SU-DHL-6 (cell line): Measurements from ENCODE around the gene GDA.

Experiments
- H2AFZ ChIP-seq: fragments of 200-600 bp; sonication (generic); 2 replicates; pipeline ENCODE4 v1.6.1; 2014; ENCODE audit warnings: low read depth, mild to moderate bottlenecking, moderate library complexity, mixed read lengths, antibody characterized with exemption, low read length; ENCODE audit not compliant: severe bottlenecking
- H3F3A ChIP-seq: fragments of 200-600 bp; shearing (Covaris generic); 2 replicates; pipeline ENCODE4 v1.6.0; 2016; ENCODE audit warnings: antibody characterized with exemption, mild to moderate bottlenecking; ENCODE audit not compliant: insufficient read depth
- H3K27ac ChIP-seq: fragments of 200-600 bp; sonication (generic); 2 replicates; pipeline ENCODE4 v1.5.1; 2016; ENCODE audit warnings: low read depth, mild to moderate bottlenecking, low read length, moderate library complexity, mixed read lengths
- H3K27me3 ChIP-seq: fragments of 200-600 bp; sonication (generic), shearing (Covaris generic); 2 replicates; pipeline ENCODE4 v1.6.0; 2014; ENCODE audit warnings: mild to moderate bottlenecking, low read length
- H3K36me3 ChIP-seq: fragments of 200-600 bp; sonication (generic); 2 replicates; pipeline ENCODE4 v1.6.1; 2014; ENCODE audit warnings: mild to moderate bottlenecking, low read length, mixed read lengths
- H3K4me2 ChIP-seq: fragments of 300-600, 200-600 bp; shearing (Covaris generic), sonication (generic); 2 replicates; pipeline ENCODE4 v1.6.0; 2014; ENCODE audit warnings: low read length, low read depth, mild to moderate bottlenecking; ENCODE audit not compliant: poor library complexity, severe bottlenecking
- H3K4me3 ChIP-seq: fragments of 200-600 bp; sonication (generic); 2 replicates; pipeline ENCODE4 v1.5.1; 2014; ENCODE audit warnings: antibody characterized with exemption, low read length, mild to moderate bottlenecking, mixed read lengths; ENCODE audit not compliant: insufficient read depth, poor library complexity, severe bottlenecking
- H3K79me2 ChIP-seq: fragments of 200-600 bp; sonication (generic); 2 replicates; pipeline ENCODE4 v1.6.1; 2014; ENCODE audit warnings: mild to moderate bottlenecking, low read length, moderate library complexity; ENCODE audit not compliant: insufficient read depth
- H3K9ac ChIP-seq: fragments of 200-600 bp; sonication (generic); 2 replicates; pipeline ENCODE4 v1.7.0; 2014; ENCODE audit warnings: mild to moderate bottlenecking, low read length
- H3K9me2 ChIP-seq: fragments of 200-600 bp; sonication (generic); replicated peaks from 2 replicates; pipeline ENCODE4 v1.6.1; 2014; ENCODE audit warnings: low read length; ENCODE audit not compliant: insufficient read depth
- H3K9me3 ChIP-seq: fragments of 200-600 bp; sonication (generic); 2 replicates; pipeline ENCODE4 v1.6.1; 2014; ENCODE audit warnings: low read length, mixed read lengths; ENCODE audit not compliant: insufficient read depth
- H4K20me1 ChIP-seq: fragments of 200-600 bp; sonication (generic); 2 replicates; pipeline ENCODE4 v1.6.1; 2014; ENCODE audit warnings: low read depth, mild to moderate bottlenecking, antibody characterized with exemption, low read length, moderate library complexity, mixed read lengths
- EZH2phosphoT487 ChIP-seq: fragments of 200-600 bp; sonication (generic), shearing (Covaris generic); conservative IDR thresholded peaks from 2 replicates; pipeline ENCODE4 v1.6.1; 2018; ENCODE audit warnings: mild to moderate bottlenecking, antibody characterized with exemption, low read length, moderate library complexity, mixed read lengths
- TF ChIP-seq, protein P1 (sequence below): fragments of 200-600 bp; sonication (generic); IDR thresholded peaks from one replicate; pipeline ENCODE4 v1.5.1; 2017; ENCODE audit warnings: antibody characterized with exemption, mild to moderate bottlenecking, low read length, moderate library complexity; ENCODE audit not compliant: insufficient read depth, poor library complexity, severe bottlenecking

GDA gene

DNA sequence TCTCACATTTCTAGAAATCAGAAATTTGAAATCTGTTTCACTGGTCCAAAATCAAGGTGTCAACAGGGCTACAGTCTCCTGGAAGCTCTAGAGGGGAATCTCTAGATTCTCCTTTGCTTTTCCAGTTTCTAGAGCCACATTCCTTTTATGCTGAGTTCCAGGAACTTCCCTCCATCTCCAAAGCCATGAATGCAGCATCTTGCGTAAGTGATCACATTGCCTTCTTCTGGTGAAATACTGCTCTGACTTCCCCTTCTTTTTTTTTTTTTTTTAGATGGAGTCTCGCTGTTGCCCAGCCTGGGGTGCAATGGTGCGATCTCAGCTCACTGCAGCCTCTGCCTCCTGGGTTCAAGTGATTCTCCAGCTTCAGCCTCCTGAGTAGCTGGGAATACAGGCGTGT lies 23.8 kb downstream of the GDA start:
- Histone ChIP-seq H3K9ac (no peak overlapping the region), H3K4me2 (no peak overlapping the region), H3K4me3 (no peak overlapping the region), H3K9me3 (no peaks in the 10 kb centered on the region), H3K27ac (no peak overlapping the region), H2AFZ (no peak overlapping the region), H3K79me2 (no peaks in the 10 kb centered on the region), H3K9me2 (no peaks in the 10 kb centered on the region), H3F3A (no peaks in the 10 kb centered on the region), H3K27me3 (no peaks in the 10 kb centered on the region), H4K20me1 (no peaks in the 10 kb centered on the region), H3K36me3 (no peaks in the 10 kb centered on the region)
- no peak for TF ChIP-seq EZH2phosphoT487
- TF ChIP-seq, protein P1, sequence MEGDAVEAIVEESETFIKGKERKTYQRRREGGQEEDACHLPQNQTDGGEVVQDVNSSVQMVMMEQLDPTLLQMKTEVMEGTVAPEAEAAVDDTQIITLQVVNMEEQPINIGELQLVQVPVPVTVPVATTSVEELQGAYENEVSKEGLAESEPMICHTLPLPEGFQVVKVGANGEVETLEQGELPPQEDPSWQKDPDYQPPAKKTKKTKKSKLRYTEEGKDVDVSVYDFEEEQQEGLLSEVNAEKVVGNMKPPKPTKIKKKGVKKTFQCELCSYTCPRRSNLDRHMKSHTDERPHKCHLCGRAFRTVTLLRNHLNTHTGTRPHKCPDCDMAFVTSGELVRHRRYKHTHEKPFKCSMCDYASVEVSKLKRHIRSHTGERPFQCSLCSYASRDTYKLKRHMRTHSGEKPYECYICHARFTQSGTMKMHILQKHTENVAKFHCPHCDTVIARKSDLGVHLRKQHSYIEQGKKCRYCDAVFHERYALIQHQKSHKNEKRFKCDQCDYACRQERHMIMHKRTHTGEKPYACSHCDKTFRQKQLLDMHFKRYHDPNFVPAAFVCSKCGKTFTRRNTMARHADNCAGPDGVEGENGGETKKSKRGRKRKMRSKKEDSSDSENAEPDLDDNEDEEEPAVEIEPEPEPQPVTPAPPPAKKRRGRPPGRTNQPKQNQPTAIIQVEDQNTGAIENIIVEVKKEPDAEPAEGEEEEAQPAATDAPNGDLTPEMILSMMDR = no peak

DNA sequence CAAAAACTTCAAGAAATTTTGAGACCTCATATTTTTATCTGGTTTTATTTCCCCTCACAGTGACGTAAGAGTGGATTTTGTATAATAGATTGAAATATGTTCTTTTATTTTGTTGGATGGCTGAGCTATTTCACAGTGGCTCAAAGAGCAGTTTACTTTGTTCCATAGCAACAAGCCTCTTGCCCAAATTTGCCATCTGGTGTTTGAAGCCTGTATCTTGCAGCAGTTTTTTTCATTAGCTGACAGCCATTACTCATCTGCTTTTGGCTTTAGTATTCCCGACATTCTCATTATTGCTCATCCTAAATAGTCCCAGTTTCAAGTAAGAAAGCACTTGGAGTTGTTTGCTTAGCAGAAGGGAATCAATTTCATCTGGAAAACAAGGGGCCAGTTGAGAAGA lies 36.3 kb downstream of the GDA start:
- Histone ChIP-seq H2AFZ (no peak overlapping the region), H3K79me2 (no peaks in the 10 kb centered on the region), H3K9ac (no peak overlapping the region), H3K9me2 (no peaks in the 10 kb centered on the region), H3K4me3 (no peak overlapping the region), H4K20me1 (no peaks in the 10 kb centered on the region), H3K9me3 (no peaks in the 10 kb centered on the region), H3K4me2 (no peak overlapping the region), H3K27ac (no peak overlapping the region), H3F3A (no peaks in the 10 kb centered on the region), H3K27me3 (no peaks in the 10 kb centered on the region), H3K36me3 (no peaks in the 10 kb centered on the region)
- TF ChIP-seq, protein P1 = no peak
- TF ChIP-seq EZH2phosphoT487 = no peak

DNA sequence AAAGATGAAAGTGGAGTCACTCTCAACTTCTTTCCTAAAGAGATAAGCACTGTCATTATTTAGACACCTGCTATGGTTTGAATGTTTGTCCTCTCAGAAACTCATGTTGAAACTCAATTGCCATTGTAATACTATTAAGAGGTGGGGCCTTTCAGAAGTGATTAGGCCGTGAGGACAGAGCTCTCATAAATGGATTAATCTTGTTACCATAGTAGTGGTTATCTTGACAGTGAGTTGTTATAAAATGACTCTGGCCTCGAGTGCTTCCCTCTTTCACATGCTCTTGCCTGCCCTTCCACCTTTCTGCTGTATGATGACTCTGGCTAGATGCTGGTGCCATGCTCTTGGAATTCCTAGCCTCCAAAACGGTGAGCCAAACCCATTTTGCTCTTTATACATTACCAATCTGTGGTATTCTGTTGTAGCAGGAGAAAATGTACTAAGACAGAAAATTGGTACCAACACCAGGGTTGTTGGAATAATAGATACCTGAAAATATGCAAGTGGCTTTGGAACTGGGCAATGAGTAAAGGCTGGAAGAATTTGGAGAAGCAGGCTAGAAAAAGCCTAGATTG lies 38.0 kb downstream of the GDA start:
- no peak overlapping the region for H3K9ac ChIP-seq
- H3K4me2 ChIP-seq = no peak overlapping the region
- no peaks in the 10 kb centered on the region for H3K36me3 ChIP-seq
- no peaks in the 10 kb centered on the region for H3F3A ChIP-seq
- H3K9me3 ChIP-seq = no peaks in the 10 kb centered on the region
- no peak overlapping the region for H3K27ac ChIP-seq
- H4K20me1 ChIP-seq = no peaks in the 10 kb centered on the region
- H3K9me2 ChIP-seq = no peaks in the 10 kb centered on the region
- H2AFZ ChIP-seq = no peak overlapping the region
- no peaks in the 10 kb centered on the region for H3K79me2 ChIP-seq
- H3K27me3 ChIP-seq = no peaks in the 10 kb centered on the region
- no peak overlapping the region for H3K4me3 ChIP-seq
- TF ChIP-seq, protein P1 = no peak
